NT2/D1 (cell line): ENCODE measurements around the gene MAN1A2.

ENCODE experiments used
- SUZ12 ChIP-seq: IDR thresholded peaks from 2 replicates; pipeline ENCODE4 v1.6.1; 2011; ENCODE audit not compliant: insufficient read length, insufficient read depth; ENCODE audit errors: extremely low read depth
- ZNF274 ChIP-seq: IDR thresholded peaks from 2 replicates; pipeline ENCODE4 v1.6.1; 2011; ENCODE audit warnings: mild to moderate bottlenecking, low read depth, low read length

- TF ChIP-seq ZNF274 (no peak), SUZ12 (no peak)
Measured at GRCh38 chr1:117567976-117568375, 200.7 kb downstream of the MAN1A2 start.
